ENCODE data around the gene C14orf119.

C14orf119 gene

DNA sequence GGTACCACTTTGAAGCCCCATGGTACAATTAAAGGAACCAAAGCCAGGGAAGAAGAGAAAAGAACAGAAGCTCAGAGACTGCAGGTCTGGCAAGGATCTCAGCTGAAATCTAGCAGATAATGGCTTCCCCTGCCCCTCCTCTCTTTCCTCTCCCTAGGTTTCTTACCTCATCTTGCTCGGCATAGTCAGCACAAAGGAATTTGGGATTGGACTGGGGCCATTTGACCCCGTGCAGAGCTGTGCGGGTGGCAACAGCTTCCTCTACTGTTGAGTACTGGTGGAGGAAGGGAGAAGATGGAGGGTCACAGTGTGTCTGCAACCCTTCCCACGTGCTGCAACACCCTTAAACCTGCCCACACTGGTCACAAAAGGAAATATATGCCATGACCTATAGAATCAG, 33.3 kb upstream of the C14orf119 start:
- DNase-seq, result no peak

GRCh38 chr14:23063601-23064000, 31.7 kb upstream of the C14orf119 start:
- no peak for DNase-seq

DNA sequence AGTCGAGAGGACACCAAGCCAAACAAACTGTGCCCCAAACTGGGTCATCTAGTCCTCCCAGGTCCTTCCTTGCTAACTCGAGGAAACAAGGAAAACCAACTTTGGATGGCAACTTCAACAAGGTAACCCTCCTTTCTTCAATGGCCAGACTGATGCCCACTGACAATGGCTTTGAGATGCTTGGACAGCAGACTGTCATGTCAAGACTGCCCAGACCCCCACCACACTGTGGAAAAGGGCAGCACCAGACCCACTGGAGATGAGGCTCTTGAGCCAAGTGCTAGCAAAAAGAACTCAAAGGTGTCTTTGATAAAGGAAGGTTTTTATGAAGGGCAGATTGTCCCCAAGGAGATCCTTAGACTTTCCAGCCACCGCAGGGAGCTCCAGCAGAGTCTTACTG, 28.9 kb upstream of the C14orf119 start:
- DNase-seq, result no peak

GRCh38 chr14:23066855-23067744, 28.2 kb upstream of the C14orf119 start:
- no peak for DNase-seq

DNA sequence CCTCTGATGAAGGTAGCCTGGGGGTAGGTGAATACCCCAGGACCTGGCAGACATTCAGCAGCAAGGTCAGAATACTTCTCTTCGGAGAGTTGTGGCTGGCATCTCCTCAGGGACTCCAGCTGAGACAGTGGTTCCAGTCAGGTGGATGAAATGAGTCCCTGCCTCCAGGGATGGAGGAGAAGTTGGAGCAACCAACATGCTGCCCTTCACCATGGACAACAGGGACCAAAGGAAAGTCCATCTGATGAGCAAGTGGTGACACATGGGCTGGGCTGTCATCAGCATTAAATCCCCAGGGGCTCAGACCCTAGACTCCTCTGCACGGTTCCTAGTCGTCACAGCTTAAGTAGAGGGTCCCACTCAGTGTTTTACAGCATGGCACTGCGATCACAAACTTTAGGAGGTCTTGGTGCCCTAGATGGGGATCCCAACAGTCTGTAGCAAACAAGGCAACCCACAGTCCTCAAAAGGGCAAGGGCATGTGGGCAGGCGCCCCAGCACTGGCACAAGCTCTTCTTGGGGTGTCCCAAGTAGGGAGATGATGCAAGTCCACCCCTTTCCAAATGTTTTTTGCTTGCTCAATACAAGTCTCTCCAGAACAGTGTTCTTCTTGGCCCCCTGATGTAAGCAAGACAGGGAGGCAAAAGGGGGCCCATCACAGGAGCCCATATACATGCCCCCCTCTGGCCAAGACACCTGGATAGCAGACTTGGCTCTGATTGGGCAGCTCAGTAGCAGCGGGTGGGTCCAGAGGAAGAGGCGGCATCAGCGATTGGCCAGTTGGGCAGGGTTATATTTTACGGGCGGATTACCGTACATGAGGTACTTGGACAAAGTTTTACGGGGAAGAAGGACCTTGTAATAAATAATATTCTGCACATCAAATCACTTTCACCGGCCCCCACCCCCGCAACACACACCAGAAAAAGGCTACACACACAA, 27.2 kb upstream of the C14orf119 start:
- no peak for DNase-seq

GRCh38 chr14:23068789-23069412, 26.4 kb upstream of the C14orf119 start:
- no peak for DNase-seq

DNA sequence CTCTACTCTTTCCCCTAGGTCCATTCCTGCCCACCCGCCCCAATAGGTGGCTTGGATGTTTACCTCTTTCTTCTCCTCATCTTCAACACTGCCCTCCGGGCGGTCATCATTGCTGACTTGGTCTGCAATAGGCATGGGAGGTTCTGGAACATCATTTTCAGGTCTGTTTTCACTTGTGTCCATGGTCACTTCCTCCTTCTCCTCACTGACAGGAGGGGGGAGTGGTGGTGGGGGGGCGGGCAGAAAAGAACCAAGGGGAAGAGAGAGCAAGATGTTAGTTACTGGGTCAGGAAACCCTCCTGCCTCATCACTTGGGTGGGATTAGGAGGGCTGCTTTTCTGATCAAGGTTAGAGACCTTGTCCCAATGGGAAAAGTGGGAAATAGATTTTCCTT, 25.9 kb upstream of the C14orf119 start:
- DNase-seq, result no peak

DNA sequence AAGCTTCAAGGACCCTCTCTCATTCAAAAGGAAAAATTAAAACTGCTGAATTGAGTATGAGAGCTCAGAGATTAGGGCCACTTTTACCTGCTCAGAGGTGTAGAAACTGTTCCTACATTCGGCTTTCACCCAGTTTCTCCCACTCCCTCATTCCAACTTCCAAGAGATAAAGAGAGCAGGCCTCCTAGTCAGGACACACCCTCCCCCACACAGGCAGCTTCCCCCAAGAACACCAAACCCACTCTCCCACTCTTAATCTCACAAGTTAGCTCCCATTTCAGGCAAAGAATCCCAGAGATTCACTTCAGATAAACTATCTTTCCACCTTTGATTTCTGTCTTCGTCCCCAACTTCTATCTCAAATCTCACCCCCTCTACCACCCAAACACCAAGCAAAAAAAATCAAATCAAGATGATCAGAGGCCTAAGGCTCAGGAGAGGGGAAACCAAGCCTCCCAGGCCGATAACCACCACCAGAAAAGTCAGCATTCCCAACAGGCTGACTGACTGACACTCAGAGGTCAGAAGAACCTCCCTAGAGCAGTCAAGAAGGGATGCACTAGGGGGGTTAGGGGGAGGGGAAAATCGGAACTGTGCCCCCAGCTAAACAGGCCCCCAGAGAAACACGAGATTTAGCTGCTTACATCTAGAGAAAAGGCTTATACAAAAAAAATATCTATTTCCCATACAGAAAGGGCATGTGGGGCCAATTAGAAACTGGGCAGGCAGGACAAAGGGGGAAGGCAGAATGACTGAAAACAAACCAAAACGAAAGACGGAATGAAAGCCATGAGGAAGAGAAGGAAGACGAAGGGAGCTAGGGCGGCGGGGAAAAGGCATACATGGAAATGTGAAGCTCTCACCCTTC, 24.8 kb upstream of the C14orf119 start:
- DNase-seq, result no peak

DNA sequence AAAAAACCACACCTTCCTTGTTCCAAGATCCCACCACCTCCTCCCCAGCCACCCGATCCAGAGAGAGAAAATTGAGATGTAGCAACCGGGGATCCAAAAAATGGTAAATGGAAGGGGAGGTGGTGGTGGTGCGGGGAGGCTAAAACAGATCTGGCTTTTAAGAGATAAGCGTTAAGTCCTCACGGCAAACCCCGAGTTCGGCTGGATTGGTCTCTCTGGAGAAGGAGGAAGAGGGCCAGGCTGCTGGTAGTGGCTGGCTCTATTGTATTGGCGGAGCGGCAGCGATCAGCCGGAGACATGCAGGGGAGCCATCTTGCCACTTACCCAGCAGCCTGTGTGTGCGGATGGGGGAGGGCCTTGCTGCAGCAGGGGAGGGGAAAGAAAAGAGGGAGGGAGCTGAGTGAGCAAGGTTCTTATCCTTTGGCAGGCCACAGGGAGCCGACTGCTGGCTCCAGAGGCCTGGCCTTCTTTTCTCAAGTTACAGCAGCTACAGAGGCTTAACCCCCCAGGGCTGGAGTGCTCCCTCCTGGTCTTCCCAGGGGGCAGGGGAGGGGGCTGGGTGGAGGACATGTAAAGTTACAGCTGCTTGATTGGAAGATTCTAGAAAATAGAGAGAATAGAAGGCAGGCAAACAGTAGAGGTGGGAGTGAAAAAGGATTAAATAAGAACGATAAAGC, 23.9 kb upstream of the C14orf119 start:
- no peak for DNase-seq

DNA sequence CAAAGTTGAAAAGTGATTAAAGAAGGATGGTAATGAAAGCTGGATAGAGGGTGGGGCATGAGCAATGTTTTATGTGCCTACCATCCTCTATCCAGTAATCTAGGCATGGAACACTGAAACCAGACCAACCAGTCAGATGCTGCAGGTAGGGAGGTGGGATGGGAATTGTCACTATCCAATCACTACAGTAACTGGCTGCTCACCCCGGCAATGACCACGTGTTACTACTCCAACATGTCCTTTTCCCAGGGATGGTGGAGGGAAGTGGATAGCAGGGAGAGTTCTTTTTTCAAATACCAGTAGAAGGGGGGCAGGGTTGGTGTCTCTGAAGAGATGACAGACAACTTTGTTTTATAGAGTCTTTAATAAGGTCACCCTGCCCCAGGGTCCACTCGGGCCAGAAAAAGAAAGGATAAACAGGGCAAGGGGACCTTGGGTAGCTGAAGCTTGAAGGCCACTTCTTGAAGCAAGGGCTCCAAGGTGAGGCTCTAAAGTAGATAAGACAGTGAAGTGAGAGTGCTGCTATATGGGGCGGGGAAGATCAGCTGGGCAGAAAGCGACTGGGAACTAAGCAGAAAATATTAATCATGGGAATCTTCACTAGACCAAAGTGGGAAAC, 23.3 kb upstream of the C14orf119 start:
- no peak for DNase-seq

DNA sequence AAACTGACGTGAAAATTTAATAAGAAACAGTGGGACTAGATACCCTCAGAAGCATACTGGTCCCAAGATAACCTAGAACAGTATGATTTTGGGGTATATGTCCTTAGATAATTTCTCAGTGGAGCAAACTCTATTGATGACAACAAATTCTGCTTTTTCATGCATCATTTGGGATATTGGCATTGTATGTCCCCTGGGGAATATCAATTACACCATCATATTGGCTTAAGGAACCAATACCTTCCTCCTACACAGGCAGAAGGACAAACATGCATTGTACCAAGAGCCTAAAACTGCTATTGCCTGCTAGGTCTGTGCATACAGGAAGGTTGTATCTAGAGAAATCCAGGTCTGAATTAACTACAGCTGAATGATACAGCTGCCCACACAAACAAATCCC, 20.4 kb upstream of the C14orf119 start:
- DNase-seq, result no peak

DNA sequence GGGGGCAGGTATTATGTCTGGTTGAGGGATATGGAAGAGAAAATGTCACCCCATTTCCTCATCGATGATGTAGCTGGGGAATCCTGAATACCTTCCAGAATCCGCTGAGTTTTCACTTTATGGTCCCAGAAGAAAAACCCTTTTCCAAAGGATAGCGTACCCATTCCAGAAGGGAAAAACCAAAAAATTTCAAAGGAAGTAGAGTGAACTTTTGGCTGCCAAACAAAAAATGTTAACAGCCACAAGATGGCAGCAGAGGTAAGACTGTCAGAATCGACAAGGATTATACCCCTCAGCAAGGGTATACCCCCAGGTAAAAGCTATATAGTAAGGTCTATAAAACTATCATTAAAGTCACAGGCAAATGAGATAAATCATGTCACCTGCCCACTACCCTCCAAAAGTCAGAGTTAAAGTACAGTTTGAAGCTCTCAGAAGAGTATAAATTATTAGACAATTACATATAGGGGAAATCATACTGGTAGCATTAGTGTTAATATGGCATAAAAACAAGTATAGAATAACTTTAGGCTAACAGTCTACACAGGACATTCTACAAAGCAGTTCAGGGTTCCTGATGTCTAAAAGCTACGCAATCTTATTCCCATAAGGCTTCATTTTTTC, 18.4 kb upstream of the C14orf119 start:
- DNase-seq, result no peak

- no peak for DNase-seq
Measured at GRCh38 chr14:23077962-23078361, 17.3 kb upstream of the C14orf119 start.

DNA sequence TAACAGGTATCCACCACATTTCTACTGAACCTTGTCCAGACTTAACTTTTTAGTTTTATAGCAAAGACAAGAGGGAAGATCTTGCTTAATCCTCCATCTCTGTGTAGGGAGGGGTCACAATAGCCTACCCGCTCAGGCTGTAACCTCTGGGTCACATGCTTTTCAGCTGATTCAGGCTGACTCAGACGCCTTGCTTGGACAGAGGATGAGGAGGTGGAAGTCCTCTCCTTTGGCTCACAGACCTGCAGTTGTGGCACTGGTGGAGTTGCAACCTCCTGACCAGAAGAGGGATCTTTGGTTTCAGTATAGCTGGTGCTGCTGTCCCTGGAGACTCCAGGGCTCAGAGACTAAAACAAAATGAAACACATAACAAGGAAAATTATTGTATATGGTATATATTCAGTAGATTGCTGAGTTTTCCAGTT, 16.6 kb upstream of the C14orf119 start:
- DNase-seq, result no peak

DNA sequence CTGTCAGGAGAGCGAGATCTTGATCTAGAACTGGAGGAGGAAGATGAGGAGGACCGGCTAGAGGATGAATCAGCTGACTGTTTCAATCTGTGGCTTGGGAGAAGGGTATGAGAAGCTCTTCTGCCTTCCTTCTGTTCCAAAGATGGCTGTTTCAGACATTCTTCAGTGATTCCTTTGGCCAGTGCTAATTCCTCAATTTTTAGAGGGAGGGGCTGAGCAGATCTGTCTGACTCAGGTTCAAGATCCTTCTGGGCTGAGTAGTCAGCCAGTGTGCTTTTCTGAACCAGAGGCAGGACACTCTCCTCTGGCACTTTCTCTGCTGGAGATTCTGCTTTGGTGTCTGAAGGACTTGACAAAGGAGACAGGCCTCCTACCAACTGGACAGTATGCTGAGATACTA, 15.6 kb upstream of the C14orf119 start:
- no peak for DNase-seq

- no peak for DNase-seq
Measured at GRCh38 chr14:23080474-23080873, 14.8 kb upstream of the C14orf119 start.

GRCh38 chr14:23085458-23085857, 9.8 kb upstream of the C14orf119 start:
- no peak for DNase-seq

DNA sequence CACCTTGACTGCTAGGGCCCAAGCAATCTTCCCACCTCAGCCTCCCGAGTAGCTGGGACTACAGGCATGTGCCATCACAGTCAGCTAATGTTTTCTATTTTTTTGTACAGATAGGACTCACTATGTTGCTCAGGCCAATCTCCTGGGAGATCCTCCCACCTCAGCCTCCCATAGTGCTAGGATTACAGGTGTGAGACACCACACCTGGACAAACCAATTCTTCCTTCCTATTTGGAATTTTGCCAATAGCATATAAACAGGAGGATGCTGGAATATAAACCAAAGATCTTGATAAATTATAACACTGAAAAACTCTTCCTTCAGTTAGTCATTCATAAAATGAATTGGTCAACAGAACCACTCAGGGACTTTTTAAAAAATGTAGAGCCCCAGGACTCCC, 8.7 kb upstream of the C14orf119 start:
- no peak for DNase-seq

DNA sequence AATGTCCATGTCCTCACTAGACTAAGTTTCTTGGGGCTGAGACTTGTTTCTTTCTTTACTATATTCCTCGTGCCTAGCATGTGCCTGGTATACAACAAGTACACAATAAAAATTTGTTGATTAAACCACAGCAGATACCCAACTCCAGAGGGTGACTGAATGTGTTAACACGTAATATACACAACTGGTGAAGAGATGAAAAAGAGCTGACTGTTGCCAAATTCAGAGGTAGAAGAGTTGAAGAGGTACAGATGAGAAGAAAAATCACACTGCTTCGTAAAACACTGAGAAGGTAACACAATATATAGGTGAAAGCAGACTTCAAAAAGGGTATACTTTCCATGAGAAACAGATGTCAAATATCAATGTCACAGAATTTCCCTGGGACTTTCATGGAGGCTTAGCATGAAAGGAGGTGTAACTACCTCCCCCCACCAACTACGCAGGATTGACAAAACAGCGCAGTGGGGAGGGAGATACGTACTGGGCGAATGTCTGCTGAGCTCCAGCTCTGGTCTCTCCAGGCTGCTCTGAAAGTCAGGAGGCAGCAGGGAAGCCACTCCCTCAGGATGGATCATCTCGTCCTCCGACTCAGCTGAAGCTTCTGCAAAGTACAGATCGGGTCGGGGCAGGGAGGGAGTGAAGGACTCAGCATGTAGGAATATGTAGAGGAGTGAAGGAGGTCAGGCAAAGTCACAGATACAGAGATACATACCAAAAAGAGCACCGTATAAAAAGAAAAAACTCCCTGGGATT, 5.6 kb upstream of the C14orf119 start:
- no peak for DNase-seq

DNA sequence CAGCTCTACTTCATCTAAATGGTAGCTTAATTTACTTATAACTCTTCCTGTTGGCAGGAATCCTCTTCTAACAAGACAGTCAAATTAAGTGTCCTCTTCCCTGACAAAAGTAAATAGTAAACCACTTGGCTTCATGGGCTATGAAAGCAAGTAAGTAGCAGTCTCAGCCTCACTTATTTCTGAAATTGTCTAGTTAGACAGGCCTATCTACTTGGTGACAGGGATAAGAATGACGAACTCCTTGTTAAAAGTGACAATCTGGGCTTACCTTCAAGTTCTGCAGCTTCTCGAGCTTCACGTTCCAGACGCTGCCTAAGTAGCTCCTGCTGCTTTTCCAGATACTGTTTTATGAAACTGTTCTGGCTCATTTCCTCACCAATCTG, 5.1 kb upstream of the C14orf119 start:
- no peak for DNase-seq

All from activated naive CD4-positive, alpha-beta T cell (primary cell).